Activated naive CD4-positive, alpha-beta T cell treated with anti-CD3 and anti-CD28 coated beads, Interleukin-2, amount 50 U/mL, for 24 hours (primary cell): Measurements from ENCODE around the gene PDZD8.
A peak's percentile ranks its signal among the peaks of the same experiment; 100 is the strongest.

ENCODE experiments used
- H3K27ac Mint-ChIP-seq: one replicate; pipeline ENCODE4 v1.8.0; 2021; ENCODE audit warnings: mild to moderate bottlenecking, mixed read lengths
- H3K27me3 Mint-ChIP-seq: one replicate; pipeline ENCODE4 v1.8.0; 2021; ENCODE audit warnings: mixed read lengths
- H3K36me3 Mint-ChIP-seq: one replicate; pipeline ENCODE4 v1.8.0; 2021; ENCODE audit warnings: mixed read lengths
- H3K4me1 Mint-ChIP-seq: one replicate; pipeline ENCODE4 v1.8.0; 2021; ENCODE audit warnings: mixed read lengths
- H3K4me3 Mint-ChIP-seq: one replicate; pipeline ENCODE4 v1.8.0; 2021; ENCODE audit warnings: mild to moderate bottlenecking, mixed read lengths
- H3K9me3 Mint-ChIP-seq: one replicate; pipeline ENCODE4 v1.8.0; 2021; ENCODE audit warnings: mixed read lengths

PDZD8 gene

GRCh38 chr10:117364110-117364960, 10.9 kb downstream of the PDZD8 start:
- Mint-ChIP-seq H3K36me3 (peaks cover 5% of the 10 kb centered on the region), H3K4me3 (peak overlapping the region; percentile 42), H3K9me3 (no peaks in the 10 kb centered on the region), H3K27me3 (no peaks in the 10 kb centered on the region), H3K27ac (no peak overlapping the region), H3K4me1 (peaks cover 75% of the 10 kb centered on the region)

- no peak overlapping the region for H3K4me3 Mint-ChIP-seq
- peaks cover 74% of the 10 kb centered on the region for H3K4me1 Mint-ChIP-seq
- no peaks in the 10 kb centered on the region for H3K9me3 Mint-ChIP-seq
- H3K36me3 Mint-ChIP-seq: peaks cover 6% of the 10 kb centered on the region
- H3K27me3 Mint-ChIP-seq: no peaks in the 10 kb centered on the region
- no peak overlapping the region for H3K27ac Mint-ChIP-seq
Measured at GRCh38 chr10:117363028-117363427, 12.2 kb downstream of the PDZD8 start.

GRCh38 chr10:117362313-117362712, 12.9 kb downstream of the PDZD8 start:
- H3K36me3 Mint-ChIP-seq: peaks cover 4% of the 10 kb centered on the region
- peaks cover 66% of the 10 kb centered on the region for H3K4me1 Mint-ChIP-seq
- H3K27ac Mint-ChIP-seq: no peak overlapping the region
- no peaks in the 10 kb centered on the region for H3K9me3 Mint-ChIP-seq
- no peaks in the 10 kb centered on the region for H3K27me3 Mint-ChIP-seq
- no peak overlapping the region for H3K4me3 Mint-ChIP-seq

- Mint-ChIP-seq H3K27ac (no peak overlapping the region), H3K36me3 (peaks cover 4% of the 10 kb centered on the region), H3K4me1 (peaks cover 55% of the 10 kb centered on the region), H3K27me3 (no peaks in the 10 kb centered on the region), H3K9me3 (no peaks in the 10 kb centered on the region), H3K4me3 (no peak overlapping the region)
Measured at GRCh38 chr10:117360994-117361667, 14.1 kb downstream of the PDZD8 start.

DNA sequence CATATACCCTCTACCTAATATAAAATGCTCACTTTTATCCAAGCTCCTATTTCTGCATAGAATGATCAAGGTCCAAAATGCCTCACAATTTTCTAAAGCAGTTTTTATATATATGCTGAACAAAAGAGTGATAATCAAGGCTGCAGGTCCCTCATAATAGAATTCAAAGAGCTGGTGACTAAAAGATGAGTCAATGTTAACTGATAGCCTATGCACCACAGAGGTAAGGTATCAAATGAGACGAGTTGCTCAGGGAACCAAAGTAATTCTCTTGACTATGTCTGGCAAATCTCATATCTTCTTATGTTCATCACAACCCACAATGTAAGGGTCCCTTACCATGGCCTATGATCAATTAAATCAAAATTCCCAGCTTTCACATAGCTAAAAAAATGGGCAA, 15.2 kb downstream of the PDZD8 start:
- H3K27ac Mint-ChIP-seq: no peak overlapping the region
- H3K9me3 Mint-ChIP-seq: no peaks in the 10 kb centered on the region
- no peaks in the 10 kb centered on the region for H3K27me3 Mint-ChIP-seq
- no peak overlapping the region for H3K4me3 Mint-ChIP-seq
- H3K36me3 Mint-ChIP-seq: peaks cover 4% of the 10 kb centered on the region
- peaks cover 52% of the 10 kb centered on the region for H3K4me1 Mint-ChIP-seq

GRCh38 chr10:117355072-117355471, 20.2 kb downstream of the PDZD8 start:
- peak overlapping the region; percentile 26 for H3K27ac Mint-ChIP-seq
- peaks cover 55% of the 10 kb centered on the region for H3K4me1 Mint-ChIP-seq
- H3K36me3 Mint-ChIP-seq: peaks cover 4% of the 10 kb centered on the region
- no peaks in the 10 kb centered on the region for H3K27me3 Mint-ChIP-seq
- H3K9me3 Mint-ChIP-seq: no peaks in the 10 kb centered on the region
- H3K4me3 Mint-ChIP-seq: no peak overlapping the region

GRCh38 chr10:117353684-117354083, 21.6 kb downstream of the PDZD8 start:
- Mint-ChIP-seq H3K4me3 (peak overlapping the region; percentile 15), H3K27ac (no peak overlapping the region), H3K9me3 (no peaks in the 10 kb centered on the region), H3K36me3 (peaks cover 2% of the 10 kb centered on the region), H3K27me3 (no peaks in the 10 kb centered on the region), H3K4me1 (peaks cover 55% of the 10 kb centered on the region)

GRCh38 chr10:117352724-117353123, 22.5 kb downstream of the PDZD8 start:
- Mint-ChIP-seq H3K4me3 (no peak overlapping the region), H3K27me3 (no peaks in the 10 kb centered on the region), H3K27ac (no peak overlapping the region), H3K36me3 (no peaks in the 10 kb centered on the region), H3K9me3 (no peaks in the 10 kb centered on the region), H3K4me1 (peaks cover 52% of the 10 kb centered on the region)

GRCh38 chr10:117351996-117352395, 23.2 kb downstream of the PDZD8 start:
- H3K36me3 Mint-ChIP-seq: no peaks in the 10 kb centered on the region
- peaks cover 59% of the 10 kb centered on the region for H3K4me1 Mint-ChIP-seq
- no peak overlapping the region for H3K27ac Mint-ChIP-seq
- H3K27me3 Mint-ChIP-seq: no peaks in the 10 kb centered on the region
- H3K9me3 Mint-ChIP-seq: no peaks in the 10 kb centered on the region
- no peak overlapping the region for H3K4me3 Mint-ChIP-seq

DNA sequence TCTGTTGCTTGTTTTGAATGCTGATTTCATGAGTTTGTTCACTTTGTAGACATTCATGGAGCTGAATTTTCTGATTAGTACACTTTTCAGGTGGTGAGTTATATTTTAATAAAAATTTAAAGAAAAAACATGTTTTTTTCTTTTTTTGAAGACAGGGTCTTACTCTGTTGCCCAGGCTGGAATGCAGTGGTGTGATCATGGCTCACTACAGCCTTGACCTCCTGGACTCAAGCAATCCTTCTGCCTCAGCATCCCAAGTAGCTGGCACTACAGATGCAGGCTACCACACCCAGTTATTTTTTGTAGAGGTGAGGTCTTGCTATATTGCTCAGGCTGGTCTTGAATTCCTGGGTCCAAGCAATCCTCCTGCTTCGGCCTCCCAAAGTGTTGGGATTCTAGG, 23.7 kb downstream of the PDZD8 start:
- H3K4me1 Mint-ChIP-seq: peaks cover 64% of the 10 kb centered on the region
- no peaks in the 10 kb centered on the region for H3K27me3 Mint-ChIP-seq

DNA sequence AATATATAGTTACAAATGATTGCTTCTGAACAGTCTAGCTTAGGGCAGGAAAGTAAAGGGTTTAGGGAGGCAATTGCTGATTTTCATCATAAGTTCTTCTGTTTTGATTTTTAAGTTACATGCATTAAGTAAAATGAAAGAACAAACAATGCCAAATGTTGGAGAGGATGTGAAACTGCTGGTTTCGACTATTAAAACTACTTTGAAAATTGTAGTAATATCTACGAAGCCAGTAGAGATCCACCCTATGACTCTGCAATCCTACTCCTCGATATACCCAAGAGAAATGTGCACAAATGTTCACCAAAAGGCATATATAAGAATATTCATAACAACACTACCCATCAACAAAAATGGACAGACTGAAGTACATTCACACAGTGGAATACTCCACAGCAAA, 24.3 kb downstream of the PDZD8 start:
- Mint-ChIP-seq H3K4me3 (no peak overlapping the region), H3K9me3 (no peaks in the 10 kb centered on the region), H3K27ac (no peak overlapping the region), H3K4me1 (peaks cover 70% of the 10 kb centered on the region), H3K36me3 (no peaks in the 10 kb centered on the region), H3K27me3 (no peaks in the 10 kb centered on the region)

More for the DNA sequence above, 23.7 kb downstream of the PDZD8 start:
- H3K36me3 Mint-ChIP-seq: no peaks in the 10 kb centered on the region
- H3K4me3 Mint-ChIP-seq: no peak overlapping the region
- no peak overlapping the region for H3K27ac Mint-ChIP-seq
- H3K9me3 Mint-ChIP-seq: no peaks in the 10 kb centered on the region

DNA sequence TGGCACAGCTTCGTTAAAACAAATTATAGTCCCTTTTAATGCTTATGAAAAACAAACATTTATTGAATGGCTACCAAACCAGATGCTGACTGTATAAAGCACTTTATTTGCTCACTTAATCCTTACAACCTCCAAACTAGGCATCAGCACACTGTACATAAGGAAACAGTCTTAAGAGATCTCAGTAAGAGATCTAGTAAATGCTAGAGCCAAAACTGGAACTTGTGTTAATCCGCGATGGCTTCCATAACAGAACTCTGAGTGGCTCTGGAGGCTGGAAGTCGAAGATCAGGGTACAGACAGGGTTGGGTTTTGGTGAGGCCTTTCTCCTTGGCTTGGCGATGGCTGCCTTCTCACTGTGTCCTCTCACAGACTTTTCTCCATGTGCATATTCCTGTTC, 27.0 kb downstream of the PDZD8 start:
- Mint-ChIP-seq H3K4me1 (peaks cover 63% of the 10 kb centered on the region), H3K36me3 (peaks cover 3% of the 10 kb centered on the region), H3K27ac (no peak overlapping the region), H3K27me3 (no peaks in the 10 kb centered on the region), H3K4me3 (no peak overlapping the region), H3K9me3 (no peaks in the 10 kb centered on the region)

- no peaks in the 10 kb centered on the region for H3K9me3 Mint-ChIP-seq
- H3K27ac Mint-ChIP-seq: no peak overlapping the region
- no peak overlapping the region for H3K4me3 Mint-ChIP-seq
- H3K4me1 Mint-ChIP-seq: peaks cover 64% of the 10 kb centered on the region
- no peaks in the 10 kb centered on the region for H3K27me3 Mint-ChIP-seq
- H3K36me3 Mint-ChIP-seq: peaks cover 3% of the 10 kb centered on the region
Measured at GRCh38 chr10:117346574-117346973, 28.7 kb downstream of the PDZD8 start.

- Mint-ChIP-seq H3K4me1 (peaks cover 62% of the 10 kb centered on the region), H3K27me3 (no peaks in the 10 kb centered on the region), H3K9me3 (no peaks in the 10 kb centered on the region), H3K4me3 (no peak overlapping the region), H3K27ac (no peak overlapping the region), H3K36me3 (peaks cover 10% of the 10 kb centered on the region)
Measured at GRCh38 chr10:117345143-117345542, 30.1 kb downstream of the PDZD8 start.

DNA sequence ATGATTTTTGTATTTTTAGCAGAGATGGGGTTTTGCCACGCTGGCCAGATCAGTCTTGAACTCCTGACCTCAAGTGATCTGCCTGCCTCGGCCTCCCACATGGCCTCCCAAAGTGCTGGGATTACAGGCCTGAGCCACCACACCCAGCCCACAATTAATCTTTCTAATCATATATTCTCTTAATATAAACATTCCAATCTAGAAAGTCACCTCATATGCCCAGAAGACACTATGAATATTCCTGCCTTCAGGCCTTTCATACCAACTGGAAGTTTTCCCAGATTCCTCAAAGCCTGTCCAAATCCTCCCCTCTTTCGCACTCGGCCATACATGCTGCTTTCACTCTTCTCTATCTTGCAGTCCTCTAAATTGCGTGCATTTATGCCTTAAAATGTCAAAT, 32.6 kb downstream of the PDZD8 start:
- no peak overlapping the region for H3K4me3 Mint-ChIP-seq
- no peak overlapping the region for H3K27ac Mint-ChIP-seq
- peaks cover 20% of the 10 kb centered on the region for H3K36me3 Mint-ChIP-seq
- H3K9me3 Mint-ChIP-seq: no peaks in the 10 kb centered on the region
- no peaks in the 10 kb centered on the region for H3K27me3 Mint-ChIP-seq
- peaks cover 52% of the 10 kb centered on the region for H3K4me1 Mint-ChIP-seq

- H3K4me1 Mint-ChIP-seq: peaks cover 40% of the 10 kb centered on the region
- no peaks in the 10 kb centered on the region for H3K27me3 Mint-ChIP-seq
- H3K4me3 Mint-ChIP-seq: no peak overlapping the region
- peaks cover 25% of the 10 kb centered on the region for H3K36me3 Mint-ChIP-seq
- H3K9me3 Mint-ChIP-seq: peaks cover 4% of the 10 kb centered on the region
- no peak overlapping the region for H3K27ac Mint-ChIP-seq
Measured at GRCh38 chr10:117341061-117341460, 34.2 kb downstream of the PDZD8 start.
